HG02943 (cell line): ENCODE measurements around the gene VSTM2A.

Experiments used
- ATAC-seq: cut with Tn5 transposase; IDR thresholded peaks from one replicate; pipeline ENCODE4 v1.9.1; 2021; ENCODE audit warnings: mild to moderate bottlenecking, low read depth, moderate library complexity; ENCODE audit not compliant: unreplicated experiment

The VSTM2A gene

GRCh38 chr7:54596747-54597146 is 54.6 kb downstream of the VSTM2A start:
- no peak for ATAC-seq

- ATAC-seq: no peak
These were observed 73.4 kb downstream of the VSTM2A start for GRCh38 chr7:54615537-54615936.
